K562 (cell line): ENCODE data around the gene IL6R. TPM values are rescaled to one million over a fixed set of nuclear protein-coding genes. Genes with fewer than 3 reads are reported as not detected.

Experiments
- BRF1 ChIP-seq: IDR thresholded peaks from 3 replicates; pipeline ENCODE4 v1.6.1; 2011; ENCODE audit warnings: borderline replicate concordance, mild to moderate bottlenecking; ENCODE audit not compliant: insufficient read length; ENCODE audit errors: extremely low read depth
- CREM ChIP-seq: IDR thresholded peaks from 2 replicates; pipeline ENCODE4 v1.6.1; 2014; ENCODE audit warnings: antibody characterized with exemption, low read depth
- HLTF ChIP-seq: fragments of 450-650 bp; IDR thresholded peaks from 2 replicates; pipeline ENCODE4 v1.6.1; 2016
- HMGN3 ChIP-seq: IDR thresholded peaks from 2 replicates; pipeline ENCODE4 v1.6.1; 2011; ENCODE audit warnings: borderline replicate concordance, low read depth, mild to moderate bottlenecking, mixed read lengths, low read length; ENCODE audit not compliant: insufficient read length; ENCODE audit errors: extremely low read depth
- IRF2 ChIP-seq: sonication (generic); formaldehyde crosslinking; IDR thresholded peaks from 2 replicates; pipeline ENCODE4 v1.8.1; 2022; ENCODE audit warnings: mild to moderate bottlenecking, missing genetic modification reagents
- KDM5B ChIP-seq: fragments of 200-600 bp; sonication (generic); IDR thresholded peaks from 2 replicates; pipeline ENCODE4 v1.6.1; 2012; ENCODE audit warnings: low read depth, mild to moderate bottlenecking, moderate library complexity, low read length, control low read depth, inconsistent platforms; ENCODE audit not compliant: insufficient replicate concordance
- MAX ChIP-seq: sonication (generic); formaldehyde crosslinking; IDR thresholded peaks from 2 replicates; pipeline ENCODE4 v1.9.0; 2022; ENCODE audit warnings: mild to moderate bottlenecking, missing genetic modification reagents
- NFIC ChIP-seq: fragments of 450-650 bp; IDR thresholded peaks from 2 replicates; pipeline ENCODE4 v1.6.1; 2017; ENCODE audit warnings: mild to moderate bottlenecking, inconsistent platforms
- NR4A1 ChIP-seq, 2 experiments: fragments of 250-450 bp in 1 of 2; fragments of 450-650 bp in 1 of 2; sonication (Bioruptor Pico) in 1 of 2; IDR thresholded peaks; 2 replicates each; pipeline versions ENCODE4 v1.4.0 to v1.6.1; 2016 to 2020; ENCODE audit warnings: mild to moderate bottlenecking in 2 of 2, missing compliant biosample characterization in 1 of 2, missing genetic modification characterization in 1 of 2, moderate library complexity in 1 of 2
- POLR2AphosphoS5 ChIP-seq: IDR thresholded peaks from 2 replicates; pipeline ENCODE4 v1.6.1; 2011; ENCODE audit warnings: mild to moderate bottlenecking, low read depth, low read length, moderate library complexity; ENCODE audit not compliant: control insufficient read depth, insufficient read depth
- RNF2 ChIP-seq: sonication (generic); IDR thresholded peaks from 2 replicates; pipeline ENCODE4 v1.6.1; 2016
- SAFB ChIP-seq: fragments of 200-400 bp; formaldehyde crosslinking; IDR thresholded peaks from 2 replicates; pipeline ENCODE4 v1.6.1; 2017; ENCODE audit warnings: low read depth, low read length, borderline replicate concordance
- SIN3B ChIP-seq: fragments of 450-650 bp; IDR thresholded peaks from 2 replicates; pipeline ENCODE4 v1.6.1; 2017; ENCODE audit warnings: low read depth, mild to moderate bottlenecking, moderate library complexity
- TFAM ChIP-seq: fragments of 250-450 bp; sonication (Bioruptor Pico); conservative IDR thresholded peaks from 2 replicates; pipeline ENCODE4 v1.5.0; 2021; ENCODE audit warnings: mild to moderate bottlenecking, moderate library complexity
- WHSC1 ChIP-seq: IDR thresholded peaks from one replicate; pipeline ENCODE4 v1.6.1; 2012; ENCODE audit warnings: low read length, control low read depth, inconsistent platforms
- ZBTB11 ChIP-seq, 3 experiments: fragments of 200-800 bp in 1 of 3; fragments of 250-450 bp in 1 of 3; fragments of 450-650 bp in 1 of 3; sonication (Bioruptor Pico) in 1 of 3; sonication (Bioruptor generic) in 1 of 3; formaldehyde crosslinking in 1 of 3; IDR thresholded peaks; 2 replicates each; pipeline versions ENCODE4 v1.6.1 to v1.8.0; 2016 to 2022; ENCODE audit warnings: mild to moderate bottlenecking in 2 of 3, missing genetic modification characterization in 2 of 3, missing compliant biosample characterization in 1 of 3, moderate library complexity in 1 of 3
- ZNF140 ChIP-seq: fragments of 250-450 bp; sonication (Bioruptor Pico); IDR thresholded peaks from 2 replicates; pipeline ENCODE4 v1.8.0; 2021; ENCODE audit warnings: moderate library complexity, mild to moderate bottlenecking, inconsistent platforms
- ZNF239 ChIP-seq: fragments of 250-450 bp; sonication (Bioruptor Pico); IDR thresholded peaks from 2 replicates; pipeline ENCODE4 v1.4.0; 2020; ENCODE audit warnings: mild to moderate bottlenecking
- ZNF263 ChIP-seq: sonication (generic); formaldehyde crosslinking; IDR thresholded peaks from 2 replicates; pipeline ENCODE4 v1.8.0; 2022; ENCODE audit warnings: mild to moderate bottlenecking, missing genetic modification reagents, borderline replicate concordance
- ZNF280B ChIP-seq: fragments of 250-450 bp; sonication (Bioruptor Pico); IDR thresholded peaks from 2 replicates; pipeline ENCODE4 v1.5.1; 2021; ENCODE audit warnings: mild to moderate bottlenecking
- ZNF561 ChIP-seq: fragments of 450-650 bp; formaldehyde crosslinking; conservative IDR thresholded peaks from 2 replicates; pipeline ENCODE4 v1.4.0; 2020; ENCODE audit warnings: mild to moderate bottlenecking, moderate library complexity
- polyA plus RNA-seq, 8 experiments: library from polyadenylated mRNA; depleted of rRNA in 4 of 8; stranded (reverse) in 5 of 8; unstranded in 3 of 8; fragments of >200 nt; fragmentation: Nextera tagmentation in 2 of 8; fragmentation: Illumina TruSeq in 1 of 8; extraction: Ambion mirVana in 2 of 8; extraction: Trizol in 1 of 8; gene quantifications; 2 replicates each; pipeline versions ENCODE4 v1.2.1 to v1.2.3, GENCODE V29; 2011 to 2014; ENCODE audit warnings: inconsistent platforms in 1 of 8, missing spikeins in 1 of 8
- total RNA-seq, 7 experiments: library from RNA; depleted of rRNA in 6 of 7; stranded (reverse); fragments of >200 nt in 6 of 7; fragmentation: Illumina TruSeq in 2 of 7; extraction: Trizol in 2 of 7; gene quantifications; 2 replicates each; pipeline versions ENCODE4 v1.2.1 to v1.2.3, GENCODE V29; 2011 to 2021; ENCODE audit warnings: low replicate concordance in 1 of 7
- TF ChIP-seq, protein P1 (sequence below): fragments of 450-650 bp; formaldehyde crosslinking; IDR thresholded peaks from 2 replicates; pipeline ENCODE4 v1.4.0; 2022; ENCODE audit warnings: mild to moderate bottlenecking, moderate library complexity

IL6R gene
- total and polyA plus RNA-seq, 9 of the 15 experiments (the other 6 are each of a cell fraction or from before 2014, with no cell fraction given) = 0.05 to 1.1 (median 0.11) TPM; not detected in 2

DNA sequence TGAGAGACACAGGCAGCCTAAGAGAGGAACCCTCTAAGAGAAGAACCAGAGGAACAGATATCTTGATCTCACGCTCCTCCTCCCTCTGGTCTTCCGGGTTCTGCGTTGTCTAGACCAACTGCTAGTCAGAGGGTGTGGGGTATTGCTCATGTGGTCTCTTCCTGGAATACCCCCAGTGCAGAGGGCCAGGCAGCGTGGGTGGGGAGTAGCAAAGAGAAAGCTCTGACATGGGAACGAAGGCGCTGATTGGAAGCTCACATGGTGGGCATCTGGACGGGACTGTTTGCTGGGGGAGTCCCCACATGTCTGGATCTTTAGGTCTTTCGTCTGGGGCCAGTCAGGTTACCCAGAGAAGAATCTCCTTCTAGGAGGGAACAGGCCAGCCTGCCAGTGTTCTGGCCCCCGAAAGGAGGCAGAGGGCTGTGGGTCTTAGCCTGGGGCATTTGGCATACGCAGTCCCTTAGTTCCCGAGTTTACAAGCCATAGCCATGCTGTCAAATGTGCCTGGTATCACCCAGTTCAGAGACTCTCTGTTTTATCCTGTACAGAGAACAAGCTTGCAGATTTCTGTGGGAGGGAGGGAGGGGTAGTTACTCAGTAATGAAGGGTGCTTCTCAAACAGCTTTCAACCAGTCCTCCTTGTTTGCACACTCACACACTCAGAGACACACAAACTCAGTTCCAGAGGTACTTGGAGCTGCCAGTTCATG, 18.3 kb upstream of the IL6R start (continued):
- TF ChIP-seq ZBTB11 (CRISPR knock-in tag; IDR thresholded peaks at IDR 0.05) (no peak; a peak in 1 of 6 replicates), ZNF561 (CRISPR knock-in tag) (no peak), NR4A1 (CRISPR knock-in tag; IDR thresholded peaks at IDR 0.05) (no peak), NR4A1 (tag; IDR thresholded peaks at IDR 0.05) (peak; percentile 74; the same call in 1 of the 2 replicates), IRF2 (CRISPR knock-in tag) (no peak), SAFB (no peak), BRF1 (no peak), POLR2AphosphoS5 (peak; percentile 56; the same call in 1 of the 2 replicates), HLTF (no peak), ZNF140 (CRISPR knock-in tag) (no peak), ZNF280B (no peak), ZNF239 (CRISPR knock-in tag) (no peak), KDM5B (peak; percentile 60), NFIC (no peak), TFAM (CRISPR knock-in tag) (no peak), WHSC1 (no peak), MAX (0 out of 2 replicates have a peak, but pooled peaks have one; percentile 25), HMGN3 (no peak), RNF2 (no peak; the same call in 1 of the 2 replicates), SIN3B (no peak), ZNF263 (CRISPR knock-in tag) (no peak), CREM (peak; percentile 76)
- TF ChIP-seq, protein P1, sequence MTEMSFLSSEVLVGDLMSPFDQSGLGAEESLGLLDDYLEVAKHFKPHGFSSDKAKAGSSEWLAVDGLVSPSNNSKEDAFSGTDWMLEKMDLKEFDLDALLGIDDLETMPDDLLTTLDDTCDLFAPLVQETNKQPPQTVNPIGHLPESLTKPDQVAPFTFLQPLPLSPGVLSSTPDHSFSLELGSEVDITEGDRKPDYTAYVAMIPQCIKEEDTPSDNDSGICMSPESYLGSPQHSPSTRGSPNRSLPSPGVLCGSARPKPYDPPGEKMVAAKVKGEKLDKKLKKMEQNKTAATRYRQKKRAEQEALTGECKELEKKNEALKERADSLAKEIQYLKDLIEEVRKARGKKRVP (CRISPR knock-in tag) = peak; percentile 21; the same call in 1 of the 2 replicates
